Measurements from ENCODE around the gene SNX15.
"Not testable (repeated sequence)": the region's sequence is repeated elsewhere in the genome, so short reads cannot be mapped to it uniquely, and the experiment has no call there.

The SNX15 gene

GRCh38 chr11:65027213-65028067 is at the start of gene SNX15:
Gene SNX15, plus strand, starts transcription at chr11:65027439. Its CDS starts 99 bp downstream, at chr11:65027538.
- peak; percentile 75 to 99 (median 94) for DNase-seq

- not testable (repeated sequence) for DNase-seq
Observed at GRCh38 chr11:64983339-64983738, 43.9 kb upstream of the SNX15 start.

- DNase-seq = no peak
Observed at GRCh38 chr11:64987998-64988854, 39.0 kb upstream of the SNX15 start.

GRCh38 chr11:64989416-64989815 is 37.8 kb upstream of the SNX15 start:
- DNase-seq = no peak

- no peak for DNase-seq
Observed at GRCh38 chr11:64990222-64990923, 36.9 kb upstream of the SNX15 start.

- no peak for DNase-seq
Observed at GRCh38 chr11:64994318-64994717, 32.9 kb upstream of the SNX15 start.

GRCh38 chr11:64996327-64996709 is 30.9 kb upstream of the SNX15 start:
- no peak for DNase-seq

GRCh38 chr11:64996710-64997380 is 30.4 kb upstream of the SNX15 start, which contains the start of gene BATF2:
Gene BATF2, minus strand, starts transcription at chr11:64996971. Its CDS starts 57 bp downstream, at chr11:64996914.
- peak in 12 of 14 donors; percentile 14 to 82 (median 39) for DNase-seq

- no peak for DNase-seq
Observed at GRCh38 chr11:64998141-64998540, 29.1 kb upstream of the SNX15 start.

GRCh38 chr11:64998690-64999431 is 28.4 kb upstream of the SNX15 start:
- no peak for DNase-seq

GRCh38 chr11:64999478-64999877 is 27.8 kb upstream of the SNX15 start:
- no peak for DNase-seq

- no peak for DNase-seq
Observed at GRCh38 chr11:65002706-65003105, 24.5 kb upstream of the SNX15 start.

- no peak for DNase-seq
Observed at GRCh38 chr11:65003282-65003681, 24.0 kb upstream of the SNX15 start.

GRCh38 chr11:65003968-65004367 is 23.3 kb upstream of the SNX15 start:
- not testable (repeated sequence) for DNase-seq

- no peak for DNase-seq
Observed at GRCh38 chr11:65008016-65008415, 19.2 kb upstream of the SNX15 start.

GRCh38 chr11:65008873-65009272 is 18.4 kb upstream of the SNX15 start:
- DNase-seq = no peak

- DNase-seq = peak in 13 of 14 donors; percentile 52 to 97 (median 84)
Observed at GRCh38 chr11:65013130-65013887, 13.9 kb upstream of the SNX15 start.

- peak; percentile 65 to 97 (median 86) for DNase-seq
Observed at GRCh38 chr11:65013888-65014725, 13.1 kb upstream of the SNX15 start, which contains the start of gene ARL2. Gene ARL2, plus strand, starts transcription at chr11:65014160. Its CDS starts 48 bp downstream, at chr11:65014208.

GRCh38 chr11:65014726-65015227 is 12.5 kb upstream of the SNX15 start:
- DNase-seq = no peak
